SU-DHL-6 (cell line): ENCODE measurements around the gene TBATA.

Experiments used
- H2AFZ ChIP-seq: fragments of 200-600 bp; sonication (generic); 2 replicates; pipeline ENCODE4 v1.6.1; 2014; ENCODE audit warnings: low read depth, mild to moderate bottlenecking, moderate library complexity, mixed read lengths, antibody characterized with exemption, low read length; ENCODE audit not compliant: severe bottlenecking
- H3F3A ChIP-seq: fragments of 200-600 bp; shearing (Covaris generic); 2 replicates; pipeline ENCODE4 v1.6.0; 2016; ENCODE audit warnings: antibody characterized with exemption, mild to moderate bottlenecking; ENCODE audit not compliant: insufficient read depth
- H3K27ac ChIP-seq: fragments of 200-600 bp; sonication (generic); 2 replicates; pipeline ENCODE4 v1.5.1; 2016; ENCODE audit warnings: low read depth, mild to moderate bottlenecking, low read length, moderate library complexity, mixed read lengths
- H3K27me3 ChIP-seq: fragments of 200-600 bp; sonication (generic), shearing (Covaris generic); 2 replicates; pipeline ENCODE4 v1.6.0; 2014; ENCODE audit warnings: mild to moderate bottlenecking, low read length
- H3K36me3 ChIP-seq: fragments of 200-600 bp; sonication (generic); 2 replicates; pipeline ENCODE4 v1.6.1; 2014; ENCODE audit warnings: mild to moderate bottlenecking, low read length, mixed read lengths
- H3K4me2 ChIP-seq: fragments of 300-600, 200-600 bp; shearing (Covaris generic), sonication (generic); 2 replicates; pipeline ENCODE4 v1.6.0; 2014; ENCODE audit warnings: low read length, low read depth, mild to moderate bottlenecking; ENCODE audit not compliant: poor library complexity, severe bottlenecking
- H3K4me3 ChIP-seq: fragments of 200-600 bp; sonication (generic); 2 replicates; pipeline ENCODE4 v1.5.1; 2014; ENCODE audit warnings: antibody characterized with exemption, low read length, mild to moderate bottlenecking, mixed read lengths; ENCODE audit not compliant: insufficient read depth, poor library complexity, severe bottlenecking
- H3K79me2 ChIP-seq: fragments of 200-600 bp; sonication (generic); 2 replicates; pipeline ENCODE4 v1.6.1; 2014; ENCODE audit warnings: mild to moderate bottlenecking, low read length, moderate library complexity; ENCODE audit not compliant: insufficient read depth
- H3K9ac ChIP-seq: fragments of 200-600 bp; sonication (generic); 2 replicates; pipeline ENCODE4 v1.7.0; 2014; ENCODE audit warnings: mild to moderate bottlenecking, low read length
- H3K9me2 ChIP-seq: fragments of 200-600 bp; sonication (generic); replicated peaks from 2 replicates; pipeline ENCODE4 v1.6.1; 2014; ENCODE audit warnings: low read length; ENCODE audit not compliant: insufficient read depth
- H3K9me3 ChIP-seq: fragments of 200-600 bp; sonication (generic); 2 replicates; pipeline ENCODE4 v1.6.1; 2014; ENCODE audit warnings: low read length, mixed read lengths; ENCODE audit not compliant: insufficient read depth
- H4K20me1 ChIP-seq: fragments of 200-600 bp; sonication (generic); 2 replicates; pipeline ENCODE4 v1.6.1; 2014; ENCODE audit warnings: low read depth, mild to moderate bottlenecking, antibody characterized with exemption, low read length, moderate library complexity, mixed read lengths
- CTCF ChIP-seq: fragments of 200-600 bp; sonication (generic); IDR thresholded peaks from one replicate; pipeline ENCODE4 v1.5.1; 2017; ENCODE audit warnings: antibody characterized with exemption, mild to moderate bottlenecking, low read length, moderate library complexity; ENCODE audit not compliant: insufficient read depth, poor library complexity, severe bottlenecking
- EZH2phosphoT487 ChIP-seq: fragments of 200-600 bp; sonication (generic), shearing (Covaris generic); conservative IDR thresholded peaks from 2 replicates; pipeline ENCODE4 v1.6.1; 2018; ENCODE audit warnings: mild to moderate bottlenecking, antibody characterized with exemption, low read length, moderate library complexity, mixed read lengths

TBATA gene

DNA sequence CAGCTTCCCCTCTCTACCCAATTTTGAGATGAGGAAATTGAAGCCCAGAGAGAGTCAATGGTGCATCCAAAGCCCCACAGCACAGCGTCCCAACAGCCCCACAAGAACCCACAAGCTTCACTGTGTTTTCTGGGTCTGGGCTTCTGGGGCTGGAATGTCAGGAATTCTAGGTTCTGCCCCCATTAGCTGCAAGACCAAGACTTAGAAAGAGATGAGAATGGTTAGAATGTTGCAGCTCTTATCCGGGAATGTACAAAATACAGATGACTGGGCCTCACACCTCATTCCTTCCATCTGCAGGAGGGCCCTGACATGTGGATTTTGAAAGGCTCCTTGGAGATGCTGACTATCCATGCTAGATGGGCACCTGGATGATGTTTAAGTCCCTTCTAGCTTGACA, 24.5 kb upstream of the TBATA start:
- H2AFZ ChIP-seq: no peak overlapping the region
- H3K9me2 ChIP-seq: no peaks in the 10 kb centered on the region
- H3K4me3 ChIP-seq: no peak overlapping the region
- H3K36me3 ChIP-seq: no peaks in the 10 kb centered on the region
- no peak overlapping the region for H3K4me2 ChIP-seq
- no peaks in the 10 kb centered on the region for H3K79me2 ChIP-seq
- no peaks in the 10 kb centered on the region for H3F3A ChIP-seq
- no peaks in the 10 kb centered on the region for H3K9me3 ChIP-seq
- no peak overlapping the region for H3K27ac ChIP-seq
- H4K20me1 ChIP-seq: no peaks in the 10 kb centered on the region
- no peak overlapping the region for H3K9ac ChIP-seq
- H3K27me3 ChIP-seq: no peaks in the 10 kb centered on the region
- TF ChIP-seq CTCF (no peak), EZH2phosphoT487 (no peak)

- Histone ChIP-seq H3F3A (no peaks in the 10 kb centered on the region), H4K20me1 (no peaks in the 10 kb centered on the region), H3K27ac (no peak overlapping the region), H3K4me3 (no peak overlapping the region), H2AFZ (no peak overlapping the region), H3K27me3 (no peaks in the 10 kb centered on the region), H3K9ac (no peak overlapping the region), H3K36me3 (no peaks in the 10 kb centered on the region), H3K79me2 (no peaks in the 10 kb centered on the region), H3K4me2 (no peak overlapping the region), H3K9me2 (no peaks in the 10 kb centered on the region), H3K9me3 (no peaks in the 10 kb centered on the region)
- TF ChIP-seq CTCF (no peak), EZH2phosphoT487 (no peak)
Observed at GRCh38 chr10:70809011-70809611, 23.9 kb upstream of the TBATA start.

GRCh38 chr10:70807556-70807955, 22.4 kb upstream of the TBATA start:
- Histone ChIP-seq H3F3A (no peaks in the 10 kb centered on the region), H3K9ac (no peak overlapping the region), H3K9me2 (no peaks in the 10 kb centered on the region), H3K36me3 (no peaks in the 10 kb centered on the region), H2AFZ (no peak overlapping the region), H3K4me3 (no peak overlapping the region), H4K20me1 (no peaks in the 10 kb centered on the region), H3K4me2 (no peak overlapping the region), H3K79me2 (no peaks in the 10 kb centered on the region), H3K27ac (no peak overlapping the region), H3K9me3 (no peaks in the 10 kb centered on the region), H3K27me3 (no peaks in the 10 kb centered on the region)
- TF ChIP-seq CTCF: no peak
- no peak for TF ChIP-seq EZH2phosphoT487
